Measurements from ENCODE around the gene PRKCZ. TPM values are rescaled to one million over a fixed set of nuclear protein-coding genes. Genes with fewer than 3 reads are reported as not detected.

The PRKCZ gene
- total RNA-seq, 1 experiment from 2014 or later: 36.0 TPM

GRCh38 chr1:2134621-2135307 lies 84.6 kb downstream of the PRKCZ start:
- BruUV-seq (replicated peaks): no TSS peak
- POLR2A ChIA-PET (ENCODE audit: unreplicated experiment): interaction anchor here (0.6 to 0.7 kb wide), 3 partner anchors 57 to 399 kb away, joined by 3 to 5 read pairs (median 3); partner anchors contain the start of gene PANK4
- Histone ChIP-seq H3K79me2 (ENCODE audit: low read depth) (no peaks in the 10 kb centered on the region), H3K27ac (peak overlapping the region; percentile 60), H3K9me2 (ENCODE audit: insufficient read depth) (no peaks in the 10 kb centered on the region), H3K4me1 (replicated peaks; ENCODE audit: insufficient read depth) (peaks cover 47% of the 10 kb centered on the region), H3K9me3 (ENCODE audit: insufficient read depth, low read depth) (no peaks in the 10 kb centered on the region), H2AFZ (no peak overlapping the region), H3K4me3 (no peak overlapping the region), H3K27me3 (ENCODE audit: insufficient read depth, low read depth) (no peaks in the 10 kb centered on the region), H3K36me3 (ENCODE audit: low read depth) (no peaks in the 10 kb centered on the region), H3K4me2 (peak overlapping the region; percentile 71), H3F3A (ENCODE audit: insufficient read depth, low read depth) (peaks cover 63% of the 10 kb centered on the region), H4K20me1 (ENCODE audit: insufficient read depth) (0 out of 2 replicates have a peak, but pooled peaks cover 8% of the 10 kb centered on the region)
- intact Hi-C loops (cut with micrococcal nuclease; ENCODE audit: unreplicated experiment): loop anchor here (2.0 kb wide), 2 partner anchors 84 to 216 kb away; partner anchors contain the start of genes PRKCZ and TMEM52
- DNase-seq: no peak
- CTCF ChIA-PET: interaction anchor here (1.0 kb wide), 1 partner anchor 39 kb away, joined by 4 read pairs; no protein-coding TSS in a partner anchor
- TF ChIP-seq, protein P1, sequence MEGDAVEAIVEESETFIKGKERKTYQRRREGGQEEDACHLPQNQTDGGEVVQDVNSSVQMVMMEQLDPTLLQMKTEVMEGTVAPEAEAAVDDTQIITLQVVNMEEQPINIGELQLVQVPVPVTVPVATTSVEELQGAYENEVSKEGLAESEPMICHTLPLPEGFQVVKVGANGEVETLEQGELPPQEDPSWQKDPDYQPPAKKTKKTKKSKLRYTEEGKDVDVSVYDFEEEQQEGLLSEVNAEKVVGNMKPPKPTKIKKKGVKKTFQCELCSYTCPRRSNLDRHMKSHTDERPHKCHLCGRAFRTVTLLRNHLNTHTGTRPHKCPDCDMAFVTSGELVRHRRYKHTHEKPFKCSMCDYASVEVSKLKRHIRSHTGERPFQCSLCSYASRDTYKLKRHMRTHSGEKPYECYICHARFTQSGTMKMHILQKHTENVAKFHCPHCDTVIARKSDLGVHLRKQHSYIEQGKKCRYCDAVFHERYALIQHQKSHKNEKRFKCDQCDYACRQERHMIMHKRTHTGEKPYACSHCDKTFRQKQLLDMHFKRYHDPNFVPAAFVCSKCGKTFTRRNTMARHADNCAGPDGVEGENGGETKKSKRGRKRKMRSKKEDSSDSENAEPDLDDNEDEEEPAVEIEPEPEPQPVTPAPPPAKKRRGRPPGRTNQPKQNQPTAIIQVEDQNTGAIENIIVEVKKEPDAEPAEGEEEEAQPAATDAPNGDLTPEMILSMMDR (conservative IDR thresholded peaks at IDR 0.05): no peak
- no peak for TF ChIP-seq EZH2 (IDR thresholded peaks at IDR 0.05; ENCODE audit: low read depth)

GRCh38 chr1:2135441-2135841 lies 85.2 kb downstream of the PRKCZ start:
- Histone ChIP-seq H3K9me3 (ENCODE audit: insufficient read depth, low read depth) (no peaks in the 10 kb centered on the region), H3F3A (ENCODE audit: insufficient read depth, low read depth) (peaks cover 66% of the 10 kb centered on the region), H4K20me1 (ENCODE audit: insufficient read depth) (0 out of 2 replicates have a peak, but pooled peaks cover 10% of the 10 kb centered on the region), H3K4me1 (replicated peaks; ENCODE audit: insufficient read depth) (peaks cover 49% of the 10 kb centered on the region), H2AFZ (no peak overlapping the region), H3K9me2 (ENCODE audit: insufficient read depth) (no peaks in the 10 kb centered on the region), H3K27ac (peak overlapping the region; percentile 60), H3K4me3 (no peak overlapping the region), H3K4me2 (peak overlapping the region; percentile 71), H3K36me3 (ENCODE audit: low read depth) (no peaks in the 10 kb centered on the region), H3K79me2 (ENCODE audit: low read depth) (no peaks in the 10 kb centered on the region), H3K27me3 (ENCODE audit: insufficient read depth, low read depth) (no peaks in the 10 kb centered on the region)
- intact Hi-C loops (cut with micrococcal nuclease; ENCODE audit: unreplicated experiment): loop anchor here (2.0 kb wide), 2 partner anchors 85 to 217 kb away; partner anchors contain the start of genes PRKCZ and TMEM52
- POLR2A ChIA-PET (ENCODE audit: unreplicated experiment): interaction anchor here (0.5 to 0.7 kb wide), 4 partner anchors 56 to 398 kb away, joined by 3 to 5 read pairs (median 3); partner anchors contain the start of gene PANK4
- CTCF ChIA-PET: interaction anchor here (1.0 kb wide), 1 partner anchor 39 kb away, joined by 4 read pairs; no protein-coding TSS in a partner anchor
- BruUV-seq (replicated peaks): no TSS peak
- peak; percentile 93 to 95 for DNase-seq
- TF ChIP-seq, protein P1 (conservative IDR thresholded peaks at IDR 0.05): no peak
- no peak for TF ChIP-seq EZH2 (IDR thresholded peaks at IDR 0.05; ENCODE audit: low read depth)

DNA sequence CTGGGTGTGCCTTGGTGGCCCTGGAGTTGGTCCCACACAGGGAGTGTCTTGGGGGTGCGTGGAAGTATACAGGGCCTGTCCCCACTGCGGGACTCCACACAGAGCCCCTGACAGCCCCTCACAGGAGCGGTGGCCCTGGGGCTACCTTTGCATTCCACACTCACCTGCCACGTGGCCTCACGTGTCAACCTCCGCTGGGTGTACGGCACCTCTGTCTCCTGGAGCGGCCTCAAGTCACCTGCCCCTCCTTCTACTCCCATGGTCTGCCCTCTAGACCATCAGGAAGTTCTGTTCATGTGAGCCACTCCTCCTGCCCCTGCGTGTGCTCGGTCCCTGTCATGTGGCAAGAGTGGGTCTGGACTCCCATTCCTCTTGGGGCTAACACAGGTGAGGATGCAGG lies 85.7 kb downstream of the PRKCZ start:
- Histone ChIP-seq H3K79me2 (ENCODE audit: low read depth) (no peaks in the 10 kb centered on the region), H3K9me2 (ENCODE audit: insufficient read depth) (no peaks in the 10 kb centered on the region), H2AFZ (no peak overlapping the region), H3K27ac (peak overlapping the region; percentile 60), H3K9me3 (ENCODE audit: insufficient read depth, low read depth) (no peaks in the 10 kb centered on the region), H3K4me1 (replicated peaks; ENCODE audit: insufficient read depth) (peaks cover 52% of the 10 kb centered on the region), H3K36me3 (ENCODE audit: low read depth) (no peaks in the 10 kb centered on the region), H3K4me2 (peak overlapping the region; percentile 71), H4K20me1 (ENCODE audit: insufficient read depth) (0 out of 2 replicates have a peak, but pooled peaks cover 10% of the 10 kb centered on the region), H3K4me3 (no peak overlapping the region), H3K27me3 (ENCODE audit: insufficient read depth, low read depth) (no peaks in the 10 kb centered on the region), H3F3A (ENCODE audit: insufficient read depth, low read depth) (peaks cover 71% of the 10 kb centered on the region)
- ChIA-PET CTCF (interaction anchor here (1.0 kb wide), 1 partner anchor 38 kb away, joined by 4 read pairs; no protein-coding TSS in a partner anchor), POLR2A (ENCODE audit: unreplicated experiment) (interaction anchor here (0.5 kb wide), 1 partner anchor 83 kb away, joined by 3 read pairs; no protein-coding TSS in a partner anchor)
- intact Hi-C loops (cut with micrococcal nuclease; ENCODE audit: unreplicated experiment): loop anchor here (2.0 kb wide), 2 partner anchors 85 to 217 kb away; partner anchors contain the start of genes PRKCZ and TMEM52
- no TSS peak for BruUV-seq (replicated peaks)
- DNase-seq: no peak
- no peak for TF ChIP-seq EZH2 (IDR thresholded peaks at IDR 0.05; ENCODE audit: low read depth)
- TF ChIP-seq, protein P1 (conservative IDR thresholded peaks at IDR 0.05): no peak

All from PC-9 (cell line).